Measurements from ENCODE around the gene CPA3. TPM values are rescaled to one million over a fixed set of nuclear protein-coding genes. Genes with fewer than 3 reads are reported as not detected.

CPA3 gene
- total and polyA plus RNA-seq, 2 donors from 2014 or later, result 47.9 TPM; not detected in 1

GRCh38 chr3:148914936-148915690 lies 50.0 kb downstream of the CPA3 start:
- no peak for DNase-seq
- FAIRE-seq, result no peak
- intact Hi-C loops (cut with DNase I), result no loop called here

GRCh38 chr3:148916132-148916531 lies 51.0 kb downstream of the CPA3 start:
- no peaks in the 10 kb centered on the region for H3K27me3 ChIP-seq (ENCODE audit: control insufficient read depth, insufficient read depth, low read length)
- no peaks in the 10 kb centered on the region for H3K9me3 ChIP-seq (ENCODE audit: control insufficient read depth in 2 of 3, insufficient read depth in 1 of 3, low read length in 3 of 3)
- no peak overlapping the region for H3K4me3 ChIP-seq (ENCODE audit: low read length in 3 of 3)
- DNase-seq, result no peak
- no peaks in the 10 kb centered on the region for H3K4me1 ChIP-seq (ENCODE audit: control insufficient read depth in 2 of 3, insufficient read depth in 2 of 3, low read depth in 1 of 3, low read length in 3 of 3)
- no peak for TF ChIP-seq CTCF (IDR thresholded peaks at IDR 0.05; ENCODE audit: borderline replicate concordance, extremely low read depth, insufficient read depth)
- no peaks in the 10 kb centered on the region for H3K36me3 ChIP-seq (ENCODE audit: control insufficient read depth in 2 of 3, insufficient read depth in 3 of 3, low read length in 3 of 3)
- intact Hi-C loops (cut with DNase I), result no loop called here
- no peak overlapping the region for H3K9ac ChIP-seq (ENCODE audit: low read length in 3 of 3)
- no peak for FAIRE-seq
- H3K27ac ChIP-seq (ENCODE audit: low read depth in 2 of 2, low read length in 2 of 2), result no peak overlapping the region

More at GRCh38 chr3:148914936-148915690, 50.0 kb downstream of the CPA3 start:
- Histone ChIP-seq H3K36me3 (ENCODE audit: control insufficient read depth in 2 of 3, insufficient read depth in 3 of 3, low read length in 3 of 3) (no peaks in the 10 kb centered on the region), H3K4me3 (ENCODE audit: low read length in 3 of 3) (no peak overlapping the region), H3K4me1 (ENCODE audit: control insufficient read depth in 2 of 3, insufficient read depth in 2 of 3, low read depth in 1 of 3, low read length in 3 of 3) (no peaks in the 10 kb centered on the region), H3K9me3 (ENCODE audit: control insufficient read depth in 2 of 3, insufficient read depth in 1 of 3, low read length in 3 of 3) (no peaks in the 10 kb centered on the region), H3K27me3 (ENCODE audit: control insufficient read depth, insufficient read depth, low read length) (no peaks in the 10 kb centered on the region), H3K9ac (ENCODE audit: low read length in 3 of 3) (no peak overlapping the region), H3K27ac (ENCODE audit: low read depth in 2 of 2, low read length in 2 of 2) (no peak overlapping the region)
- no peak for TF ChIP-seq CTCF (IDR thresholded peaks at IDR 0.05; ENCODE audit: borderline replicate concordance, extremely low read depth, insufficient read depth)

GRCh38 chr3:148922467-148922866 lies 57.4 kb downstream of the CPA3 start:
- no peak overlapping the region for H3K9ac ChIP-seq (ENCODE audit: low read length in 3 of 3)
- H3K36me3 ChIP-seq (ENCODE audit: control insufficient read depth in 2 of 3, insufficient read depth in 3 of 3, low read length in 3 of 3), result no peaks in the 10 kb centered on the region
- no peak overlapping the region for H3K27ac ChIP-seq (ENCODE audit: low read depth in 2 of 2, low read length in 2 of 2)
- intact Hi-C loops (cut with DNase I), result no loop called here
- no peaks in the 10 kb centered on the region for H3K4me1 ChIP-seq (ENCODE audit: control insufficient read depth in 2 of 3, insufficient read depth in 2 of 3, low read depth in 1 of 3, low read length in 3 of 3)
- FAIRE-seq (no peak), DNase-seq (no peak)
- no peak overlapping the region for H3K4me3 ChIP-seq (ENCODE audit: low read length in 3 of 3)
- H3K9me3 ChIP-seq (ENCODE audit: control insufficient read depth in 2 of 3, insufficient read depth in 1 of 3, low read length in 3 of 3), result no peaks in the 10 kb centered on the region
- no peak for TF ChIP-seq CTCF (IDR thresholded peaks at IDR 0.05; ENCODE audit: borderline replicate concordance, extremely low read depth, insufficient read depth)
- H3K27me3 ChIP-seq (ENCODE audit: control insufficient read depth, insufficient read depth, low read length), result no peaks in the 10 kb centered on the region
